SK-N-SH (cell line): Measurements from ENCODE around the gene CTAG1A. TPM values are rescaled to one million over a fixed set of nuclear protein-coding genes. Genes with fewer than 3 reads are reported as not detected.
"Not testable (repeated sequence)": the region's sequence is repeated elsewhere in the genome, so short reads cannot be mapped to it uniquely, and the experiment has no call there.

ENCODE experiments used
- CTCF ChIA-PET: fragments of 300-600, 350-600 bp; formaldehyde crosslinking; extraction: SDS; loops from one replicate; lab custom pipeline; 2021; lab: Yijun Ruan, JAX
- POLR2A ChIA-PET: fragments of 350-600 bp; sonication (Branson Sonifier 250); formaldehyde crosslinking; extraction: SDS; loops from one replicate; lab custom pipeline; 2020; ENCODE audit warnings: antibody characterized with exemption, inconsistent platforms; lab: Yijun Ruan, JAX
- DNase-seq: peaks from one replicate; pipeline ENCODE4 v3.0.0; 2012
- H2AFZ ChIP-seq: fragments of 200-600 bp; sonication (generic); 2 replicates; pipeline ENCODE4 v1.8.1; 2016; ENCODE audit warnings: antibody characterized with exemption, mild to moderate bottlenecking, low read depth
- H3F3A ChIP-seq: fragments of 200-600 bp; sonication (generic); replicated peaks from 2 replicates; pipeline ENCODE3; 2016; ENCODE audit warnings: antibody characterized with exemption, mild to moderate bottlenecking; ENCODE audit not compliant: insufficient read depth
- H3K27ac ChIP-seq, 2 experiments: fragments of 200-500 bp in 1 of 2; fragments of 200-600 bp in 1 of 2; sonication (Bioruptor generic) in 1 of 2; sonication (generic), shearing (Covaris generic) in 1 of 2; 2 replicates each; pipeline versions ENCODE4 v1.5.1 to v1.6.1; 2014 to 2016; ENCODE audit warnings: low read depth in 2 of 2, inconsistent platforms in 1 of 2, low read length in 1 of 2, mild to moderate bottlenecking in 1 of 2, mixed read lengths in 1 of 2
- H3K27me3 ChIP-seq: fragments of 200-600 bp; sonication (generic), shearing (Covaris generic); 2 replicates; pipeline ENCODE4 v1.6.1; 2016; ENCODE audit warnings: mixed run types; ENCODE audit not compliant: insufficient read depth
- H3K36me3 ChIP-seq, 2 experiments: fragments of 200-500 bp in 1 of 2; fragments of 200-600 bp in 1 of 2; sonication (Bioruptor generic) in 1 of 2; sonication (generic) in 1 of 2; replicated peaks in 1 of 2; 2 replicates each; pipeline versions ENCODE3 to v1.5.1; 2014 to 2016; ENCODE audit warnings: low read length in 1 of 2, mild to moderate bottlenecking in 1 of 2; ENCODE audit not compliant: insufficient read depth in 2 of 2, control insufficient read depth in 1 of 2
- H3K4me1 ChIP-seq, 2 experiments: fragments of 200-500 bp in 1 of 2; fragments of 200-600 bp in 1 of 2; sonication (Bioruptor generic) in 1 of 2; sonication (generic), shearing (Covaris generic) in 1 of 2; 2 replicates each; pipeline versions ENCODE4 v1.5.1 to v1.6.1; 2014 to 2016; ENCODE audit warnings: low read depth in 1 of 2, low read length in 1 of 2, mixed run types in 1 of 2; ENCODE audit not compliant: insufficient read depth in 2 of 2, control insufficient read depth in 1 of 2
- H3K4me2 ChIP-seq: fragments of 200-600 bp; sonication (generic), shearing (Covaris generic); 2 replicates; pipeline ENCODE4 v1.6.1; 2017; ENCODE audit warnings: mixed run types
- H3K4me3 ChIP-seq, 2 experiments: fragments of 200-500 bp in 1 of 2; fragments of 200-600 bp in 1 of 2; sonication (Bioruptor generic) in 1 of 2; sonication (generic), shearing (Covaris generic) in 1 of 2; 2 replicates each; pipeline versions ENCODE4 v1.5.1 to v1.8.1; 2014 to 2016; ENCODE audit warnings: low read depth in 2 of 2, inconsistent platforms in 1 of 2, low read length in 1 of 2, mild to moderate bottlenecking in 1 of 2, mixed read lengths in 1 of 2, moderate library complexity in 1 of 2
- H3K79me2 ChIP-seq: fragments of 200-600 bp; sonication (generic); 2 replicates; pipeline ENCODE4 v1.8.1; 2017; ENCODE audit warnings: mild to moderate bottlenecking; ENCODE audit not compliant: insufficient read depth
- H3K9ac ChIP-seq: fragments of 200-600 bp; sonication (generic); 2 replicates; pipeline ENCODE4 v1.6.1; 2017; ENCODE audit warnings: mixed run types
- H3K9me2 ChIP-seq: fragments of 200-600 bp; sonication (generic); 2 replicates; pipeline ENCODE4 v1.6.1; 2017; ENCODE audit warnings: mixed run types
- H3K9me3 ChIP-seq: fragments of 200-600 bp; sonication (generic); 2 replicates; pipeline ENCODE4 v1.6.1; 2017; ENCODE audit warnings: mixed run types, mild to moderate bottlenecking, moderate library complexity
- H4K20me1 ChIP-seq: fragments of 200-600 bp; sonication (generic); 2 replicates; pipeline ENCODE4 v1.6.1; 2017; ENCODE audit warnings: mild to moderate bottlenecking, mixed run types; ENCODE audit not compliant: insufficient read depth
- WGBS: methylation state at CpG from one replicate; pipeline ENCODE4 v1.1.6; 2017; ENCODE audit warnings: low lambda C conversion rate; 5-methylcytosine and 5-hydroxymethylcytosine counted together
- polyA plus RNA-seq, 3 experiments: library from polyadenylated mRNA; depleted of rRNA; stranded (reverse); fragments of >200 nt; gene quantifications; 2 replicates each; pipeline ENCODE4 v1.2.3, GENCODE V29; 2012

Gene CTAG1A
- polyA plus RNA-seq, 1 of the 3 experiments (the other 2 are of a cell fraction): not detected

- H3K4me2 ChIP-seq, H3K27me3 ChIP-seq, H4K20me1 ChIP-seq, POLR2A ChIA-PET, H3K27ac ChIP-seq, H2AFZ ChIP-seq, H3K4me3 ChIP-seq, H3K4me1 ChIP-seq, CTCF ChIA-PET, H3K9me2 ChIP-seq, H3K9ac ChIP-seq, H3F3A ChIP-seq, DNase-seq, H3K36me3 ChIP-seq, H3K9me3 ChIP-seq: not testable (repeated sequence)
- peaks cover 11% of the 10 kb centered on the region for H3K79me2 ChIP-seq
- WGBS: no CpG with 5 or more reads among the region's 24 CpGs
Measured at GRCh38 chrX:154558060-154558690, 26.8 kb upstream of the CTAG1A start.

- H2AFZ ChIP-seq, H3K9me2 ChIP-seq, H3K27me3 ChIP-seq, H3K79me2 ChIP-seq, H3K27ac ChIP-seq, POLR2A ChIA-PET, DNase-seq, H3F3A ChIP-seq, H3K4me3 ChIP-seq, H3K36me3 ChIP-seq, H3K4me2 ChIP-seq, H4K20me1 ChIP-seq, CTCF ChIA-PET, H3K9me3 ChIP-seq, H3K9ac ChIP-seq, H3K4me1 ChIP-seq: not testable (repeated sequence)
- no CpG with 5 or more reads among the region's 21 CpGs for WGBS
Measured at GRCh38 chrX:154558896-154559295, 26.0 kb upstream of the CTAG1A start.

- DNase-seq, POLR2A ChIA-PET, H3K4me2 ChIP-seq, H2AFZ ChIP-seq, H3K9me3 ChIP-seq, H3K9me2 ChIP-seq, H3F3A ChIP-seq, H3K4me3 ChIP-seq, CTCF ChIA-PET, H3K4me1 ChIP-seq, H3K27ac ChIP-seq, H3K27me3 ChIP-seq, H3K9ac ChIP-seq, H3K79me2 ChIP-seq, H3K36me3 ChIP-seq, H4K20me1 ChIP-seq: not testable (repeated sequence)
- WGBS: 72% methylated on average over 8 of the region's 31 CpGs
Measured at GRCh38 chrX:154560326-154560725, 24.6 kb upstream of the CTAG1A start.

GRCh38 chrX:154562295-154562694, 22.6 kb upstream of the CTAG1A start:
- H3K36me3 ChIP-seq, H3K4me2 ChIP-seq, POLR2A ChIA-PET, CTCF ChIA-PET, H4K20me1 ChIP-seq, H3K4me3 ChIP-seq, H2AFZ ChIP-seq, H3K9me3 ChIP-seq, H3K9ac ChIP-seq, DNase-seq, H3K4me1 ChIP-seq, H3K9me2 ChIP-seq, H3F3A ChIP-seq, H3K27ac ChIP-seq, H3K79me2 ChIP-seq, H3K27me3 ChIP-seq: not testable (repeated sequence)
- no CpG with 5 or more reads among the region's 10 CpGs for WGBS

GRCh38 chrX:154570361-154570760, 14.6 kb upstream of the CTAG1A start:
- POLR2A ChIA-PET, H3K4me2 ChIP-seq, H3F3A ChIP-seq, H3K27ac ChIP-seq, H3K4me3 ChIP-seq, H3K79me2 ChIP-seq, H3K36me3 ChIP-seq, H3K9me2 ChIP-seq, H3K9ac ChIP-seq, H3K27me3 ChIP-seq, DNase-seq, H2AFZ ChIP-seq, H3K9me3 ChIP-seq, H4K20me1 ChIP-seq, CTCF ChIA-PET, H3K4me1 ChIP-seq: not testable (repeated sequence)
- no CpG with 5 or more reads among the region's 11 CpGs for WGBS

GRCh38 chrX:154573061-154573460, 11.9 kb upstream of the CTAG1A start:
- H3K9me3 ChIP-seq, H3K4me2 ChIP-seq: not testable (repeated sequence)

More at GRCh38 chrX:154573061-154573460, 11.9 kb upstream of the CTAG1A start:
- H3F3A ChIP-seq, H3K27ac ChIP-seq, H3K4me3 ChIP-seq, POLR2A ChIA-PET, H3K9ac ChIP-seq, H3K4me1 ChIP-seq, H3K79me2 ChIP-seq, H3K9me2 ChIP-seq, H3K27me3 ChIP-seq, H4K20me1 ChIP-seq, H3K36me3 ChIP-seq, DNase-seq, H2AFZ ChIP-seq, CTCF ChIA-PET: not testable (repeated sequence)
- no CpG with 5 or more reads among the region's 10 CpGs for WGBS
